Peyer's patch (tissue), 4 donors: ENCODE data around the gene PRSS56. TPM values are rescaled to one million over a fixed set of nuclear protein-coding genes. Genes with fewer than 3 reads are reported as not detected.

Experiments used
- DNase-seq, 3 donors: peaks; one replicate each; pipeline ENCODE4 v3.0.0-alpha.2; 2017 to 2019
- H3K27ac ChIP-seq, 4 donors: fragments of 200-600 bp; sonication (generic); one replicate each; pipeline ENCODE4 v1.5.1; 2016 to 2019
- H3K27me3 ChIP-seq, 2 donors: fragments of 200-600 bp; sonication (generic); one replicate each; pipeline ENCODE4 v1.5.1; 2019
- H3K36me3 ChIP-seq, 3 donors: fragments of 200-600 bp; sonication (generic); one replicate each; pipeline ENCODE4 v1.5.1; 2016 to 2019
- H3K4me1 ChIP-seq, 4 donors: fragments of 200-600 bp; sonication (generic); one replicate each; pipeline ENCODE4 v1.5.1; 2016 to 2019
- H3K4me3 ChIP-seq, 4 donors: fragments of 200-600 bp; sonication (generic); 1 replicate in 3 of 4; 2 replicates in 1 of 4; pipeline ENCODE4 v1.5.1; 2016 to 2019; ENCODE audit warnings: mild to moderate bottlenecking in 1 of 4
- H3K9me3 ChIP-seq, 4 donors: fragments of 200-600 bp; sonication (generic); one replicate each; pipeline ENCODE4 v1.5.1; 2016 to 2019; ENCODE audit warnings: mild to moderate bottlenecking in 1 of 4
- CTCF ChIP-seq, 6 experiments: fragments of 450-650 bp in 4 of 6; fragments of 200-600 bp in 2 of 6; sonication (generic) in 1 of 6; IDR thresholded peaks; one replicate each; pipeline ENCODE4 v1.5.1; 2017 to 2019; ENCODE audit warnings: antibody characterized with exemption in 6 of 6, mild to moderate bottlenecking in 3 of 6, moderate library complexity in 1 of 6
- POLR2A ChIP-seq, 2 donors: fragments of 450-650 bp; IDR thresholded peaks; one replicate each; pipeline ENCODE4 v1.5.1; 2017; ENCODE audit warnings: antibody characterized with exemption in 2 of 2, mild to moderate bottlenecking in 2 of 2, moderate library complexity in 2 of 2
- total RNA-seq, 4 donors: library from RNA; depleted of rRNA; stranded (reverse); fragments of >200 nt; gene quantifications; one replicate each; pipeline ENCODE4 v1.1.0, GENCODE V29; 2016

The PRSS56 gene
- total RNA-seq, 4 donors from 2014 or later: not detected

- H3K36me3 ChIP-seq: no peaks in the 10 kb centered on the region
- DNase-seq: peak in 2 of 3 donors; percentile 45 to 50
- no peak overlapping the region for H3K27ac ChIP-seq
- H3K4me3 ChIP-seq: no peak overlapping the region
- no peaks in the 10 kb centered on the region for H3K27me3 ChIP-seq
- H3K9me3 ChIP-seq: peaks cover 0 to 9% (median 2%) of the 10 kb centered on the region in 4 donors
- peak in 3 of 6 experiments; percentile 33 to 44 (median 34) for TF ChIP-seq CTCF (IDR thresholded peaks at IDR 0.05)
- no peak for TF ChIP-seq POLR2A (IDR thresholded peaks at IDR 0.05)
- H3K4me1 ChIP-seq: no peaks in the 10 kb centered on the region
These were observed 16.9 kb downstream of the PRSS56 start for GRCh38 chr2:232537079-232537478.

GRCh38 chr2:232537499-232537898, 17.3 kb downstream of the PRSS56 start:
- H3K27me3 ChIP-seq: no peaks in the 10 kb centered on the region
- peaks cover 0 to 9% (median 2%) of the 10 kb centered on the region in 4 donors for H3K9me3 ChIP-seq

GRCh38 chr2:232538671-232539070, 18.5 kb downstream of the PRSS56 start:
- Histone ChIP-seq H3K27me3 (no peaks in the 10 kb centered on the region), H3K4me1 (no peaks in the 10 kb centered on the region), H3K9me3 (peaks cover 0 to 9% (median 2%) of the 10 kb centered on the region in 4 donors), H3K36me3 (no peaks in the 10 kb centered on the region), H3K27ac (no peak overlapping the region), H3K4me3 (no peak overlapping the region)
- DNase-seq: peak in 2 of 3 donors; percentile 18 to 36
- no peak for TF ChIP-seq POLR2A (IDR thresholded peaks at IDR 0.05)
- no peak for TF ChIP-seq CTCF (IDR thresholded peaks at IDR 0.05)

More at GRCh38 chr2:232537499-232537898, 17.3 kb downstream of the PRSS56 start:
- H3K36me3 ChIP-seq: no peaks in the 10 kb centered on the region
- no peaks in the 10 kb centered on the region for H3K4me1 ChIP-seq
- no peak overlapping the region for H3K27ac ChIP-seq
- H3K4me3 ChIP-seq: no peak overlapping the region
- peak in 1 of 3 donors; percentile 18 for DNase-seq
- TF ChIP-seq CTCF (IDR thresholded peaks at IDR 0.05) (no peak), POLR2A (IDR thresholded peaks at IDR 0.05) (no peak)

- H3K27ac ChIP-seq: no peak within 1 kb of the TSS
- H3K36me3 ChIP-seq: no peaks in the 10 kb centered on the region
- H3K4me1 ChIP-seq: no peaks in the 10 kb centered on the region
- DNase-seq: peak in 2 of 3 donors; percentile 46 to 49
- TF ChIP-seq POLR2A (IDR thresholded peaks at IDR 0.05) (no peak), CTCF (IDR thresholded peaks at IDR 0.05) (no peak)
- H3K4me3 ChIP-seq: no peak within 1 kb of the TSS
- H3K9me3 ChIP-seq: peaks cover 0 to 9% (median 2%) of the 10 kb centered on the region in 4 donors
- no peaks in the 10 kb centered on the region for H3K27me3 ChIP-seq
These were observed 19.4 kb downstream of the PRSS56 start, which contains the start of gene CHRNG for GRCh38 chr2:232539298-232540231. TSS of gene CHRNG (plus strand) at chr2:232539692. CDS start at chr2:232539748, 56 bp downstream.

GRCh38 chr2:232540441-232541041, 20.4 kb downstream of the PRSS56 start:
- H3K36me3 ChIP-seq: no peaks in the 10 kb centered on the region
- DNase-seq: peak in 2 of 3 donors; percentile 38 to 40
- no peak overlapping the region for H3K27ac ChIP-seq
- TF ChIP-seq CTCF (IDR thresholded peaks at IDR 0.05) (no peak), POLR2A (IDR thresholded peaks at IDR 0.05) (no peak)
- H3K27me3 ChIP-seq: no peaks in the 10 kb centered on the region
- no peak overlapping the region for H3K4me3 ChIP-seq
- peaks cover 0 to 9% (median 2%) of the 10 kb centered on the region in 4 donors for H3K9me3 ChIP-seq
- no peaks in the 10 kb centered on the region for H3K4me1 ChIP-seq
